HEK293 (cell line): ENCODE results near the gene VPS13D.

Experiments used
- CTCF ChIA-PET: fragments of 350-600 bp; formaldehyde crosslinking; extraction: SDS; loops from one replicate; lab custom pipeline; 2021; ENCODE audit warnings: antibody characterized with exemption; lab: Yijun Ruan, JAX
- POLR2A ChIA-PET: fragments of 300-600 bp; formaldehyde crosslinking; extraction: SDS; loops from one replicate; lab custom pipeline; 2020; ENCODE audit warnings: antibody characterized with exemption, inconsistent platforms; lab: Yijun Ruan, JAX
- H3K27ac ChIP-seq: fragments of 200-500 bp; sonication (Bioruptor generic); 2 replicates; pipeline ENCODE4 v1.5.1; 2014; ENCODE audit warnings: low read depth, low read length, control low read depth, inconsistent platforms; ENCODE audit errors: extremely low read depth
- H3K36me3 ChIP-seq, 2 experiments: fragments of 200-500 bp in 1 of 2; sonication (Bioruptor generic) in 1 of 2; 1 replicate in 1 of 2; 2 replicates in 1 of 2; pipeline ENCODE4 v1.5.1; 2014 to 2017; ENCODE audit warnings: inconsistent platforms in 2 of 2, low read length in 2 of 2; ENCODE audit not compliant: control insufficient read depth in 2 of 2, insufficient read depth in 1 of 2
- H3K4me1 ChIP-seq: fragments of 200-500 bp; sonication (Bioruptor generic); 2 replicates; pipeline ENCODE4 v1.5.1; 2014; ENCODE audit warnings: mild to moderate bottlenecking, low read length, inconsistent platforms; ENCODE audit not compliant: control insufficient read depth, insufficient read depth
- H3K4me3 ChIP-seq: 2 replicates; pipeline ENCODE4 v1.5.1; 2011; ENCODE audit warnings: low read depth, mild to moderate bottlenecking, control low read depth, low read length, moderate library complexity
- H3K9me3 ChIP-seq: fragments of 200-500 bp; sonication (Bioruptor generic); 2 replicates; pipeline ENCODE4 v1.5.1; 2014; ENCODE audit warnings: low read depth, low read length, inconsistent platforms; ENCODE audit not compliant: control insufficient read depth, insufficient read depth
- GLI2 ChIP-seq: fragments of 450-650 bp; formaldehyde crosslinking; IDR thresholded peaks from 2 replicates; pipeline ENCODE4; 2017; ENCODE audit warnings: missing biosample characterization, missing genetic modification characterization, low read depth, borderline replicate concordance
- OSR2 ChIP-seq: fragments of 450-650 bp; formaldehyde crosslinking; IDR thresholded peaks from 2 replicates; pipeline ENCODE4 v1.5.1; 2016; ENCODE audit warnings: missing biosample characterization, missing genetic modification characterization
- ZBTB1 ChIP-seq: fragments of 450-650 bp; formaldehyde crosslinking; IDR thresholded peaks from 2 replicates; pipeline ENCODE4 v1.5.1; 2016; ENCODE audit warnings: missing biosample characterization, missing genetic modification characterization
- ZEB2 ChIP-seq: fragments of 450-650 bp; formaldehyde crosslinking; IDR thresholded peaks from 2 replicates; pipeline ENCODE4 v1.5.1; 2016; ENCODE audit warnings: missing biosample characterization, missing genetic modification characterization
- ZNF114 ChIP-seq: fragments of 450-650 bp; formaldehyde crosslinking; IDR thresholded peaks from 2 replicates; pipeline ENCODE4 v1.5.0; 2017; ENCODE audit warnings: missing biosample characterization, missing genetic modification characterization
- ZNF146 ChIP-seq: fragments of 450-650 bp; formaldehyde crosslinking; IDR thresholded peaks from 2 replicates; pipeline ENCODE4 v1.5.1; 2016; ENCODE audit warnings: missing biosample characterization, missing genetic modification characterization
- ZNF174 ChIP-seq: fragments of 450-650 bp; formaldehyde crosslinking; IDR thresholded peaks from 2 replicates; pipeline ENCODE4 v1.5.0; 2017; ENCODE audit warnings: missing biosample characterization, mild to moderate bottlenecking, missing genetic modification characterization
- ZNF175 ChIP-seq: fragments of 450-650 bp; formaldehyde crosslinking; IDR thresholded peaks from 2 replicates; pipeline ENCODE4 v1.5.1; 2016; ENCODE audit warnings: missing biosample characterization, missing genetic modification characterization
- ZNF2 ChIP-seq: fragments of 450-650 bp; formaldehyde crosslinking; IDR thresholded peaks from 2 replicates; pipeline ENCODE4 v1.5.1; 2016; ENCODE audit warnings: missing biosample characterization, missing genetic modification characterization
- ZNF223 ChIP-seq: fragments of 450-650 bp; formaldehyde crosslinking; IDR thresholded peaks from 2 replicates; pipeline ENCODE4 v1.5.1; 2016; ENCODE audit warnings: missing biosample characterization, missing genetic modification characterization
- ZNF341 ChIP-seq: fragments of 450-650 bp; formaldehyde crosslinking; IDR thresholded peaks from 2 replicates; pipeline ENCODE4; 2016; ENCODE audit warnings: low read depth, missing biosample characterization, missing genetic modification characterization
- ZNF426 ChIP-seq: fragments of 450-650 bp; formaldehyde crosslinking; IDR thresholded peaks from 2 replicates; pipeline ENCODE4 v1.5.1; 2017; ENCODE audit warnings: missing biosample characterization, missing genetic modification characterization, mild to moderate bottlenecking, inconsistent platforms, moderate library complexity
- ZNF560 ChIP-seq: fragments of 450-650 bp; formaldehyde crosslinking; IDR thresholded peaks from 2 replicates; pipeline ENCODE4 v1.5.1; 2017; ENCODE audit warnings: missing biosample characterization, missing genetic modification characterization, borderline replicate concordance
- ZNF571 ChIP-seq: fragments of 450-650 bp; formaldehyde crosslinking; IDR thresholded peaks from 2 replicates; pipeline ENCODE4 v1.5.0; 2017; ENCODE audit warnings: missing biosample characterization, missing genetic modification characterization
- ZNF621 ChIP-seq: fragments of 450-650 bp; formaldehyde crosslinking; IDR thresholded peaks from 2 replicates; pipeline ENCODE4 v1.5.1; 2017; ENCODE audit warnings: missing biosample characterization, missing genetic modification characterization
- ZNF623 ChIP-seq: fragments of 450-650 bp; formaldehyde crosslinking; IDR thresholded peaks from 2 replicates; pipeline ENCODE4 v1.5.1; 2016; ENCODE audit warnings: missing biosample characterization, missing genetic modification characterization
- ZNF664 ChIP-seq: fragments of 450-650 bp; formaldehyde crosslinking; IDR thresholded peaks from 2 replicates; pipeline ENCODE4 v1.5.1; 2016; ENCODE audit warnings: missing biosample characterization, missing genetic modification characterization
- ZNF677 ChIP-seq: fragments of 450-650 bp; IDR thresholded peaks from 2 replicates; pipeline ENCODE4 v1.5.0; 2018; ENCODE audit warnings: missing biosample characterization, mild to moderate bottlenecking, missing genetic modification characterization, moderate library complexity
- ZNF707 ChIP-seq: fragments of 450-650 bp; formaldehyde crosslinking; IDR thresholded peaks from 2 replicates; pipeline ENCODE4 v1.5.1; 2016; ENCODE audit warnings: missing biosample characterization, missing genetic modification characterization
- ZNF792 ChIP-seq: fragments of 450-650 bp; formaldehyde crosslinking; IDR thresholded peaks from 2 replicates; pipeline ENCODE4 v1.5.1; 2016; ENCODE audit warnings: missing biosample characterization, missing genetic modification characterization
- ZNF843 ChIP-seq: fragments of 450-650 bp; formaldehyde crosslinking; IDR thresholded peaks from 2 replicates; pipeline ENCODE4 v1.5.1; 2016; ENCODE audit warnings: missing biosample characterization, missing genetic modification characterization
- ZSCAN16 ChIP-seq: fragments of 450-650 bp; formaldehyde crosslinking; IDR thresholded peaks from 2 replicates; pipeline ENCODE4 v1.5.1; 2016; ENCODE audit warnings: missing biosample characterization, missing genetic modification characterization
- TF ChIP-seq, protein P1 (sequence below): fragments of 450-650 bp; formaldehyde crosslinking; IDR thresholded peaks from 2 replicates; pipeline ENCODE4 v1.5.1; 2016; ENCODE audit warnings: missing biosample characterization, missing genetic modification characterization
- TF ChIP-seq, protein P2 (sequence below): sonication (generic); formaldehyde crosslinking; IDR thresholded peaks from 2 replicates; pipeline ENCODE4 v1.8.1; 2022; ENCODE audit warnings: mild to moderate bottlenecking, moderate library complexity, missing genetic modification reagents
- TF ChIP-seq, protein P3 (sequence below): fragments of 450-650 bp; formaldehyde crosslinking; IDR thresholded peaks from 2 replicates; pipeline ENCODE4 v1.5.0; 2017; ENCODE audit warnings: missing biosample characterization, missing genetic modification characterization, borderline replicate concordance
- TF ChIP-seq, protein P4 (sequence below): fragments of 450-650 bp; formaldehyde crosslinking; conservative IDR thresholded peaks from 2 replicates; pipeline ENCODE4 v1.5.1; 2016; ENCODE audit warnings: low read depth, missing biosample characterization, missing genetic modification characterization
- TF ChIP-seq, protein P5 (sequence below): fragments of 450-650 bp; formaldehyde crosslinking; IDR thresholded peaks from 2 replicates; pipeline ENCODE4 v1.5.1; 2016; ENCODE audit warnings: missing biosample characterization, missing genetic modification characterization

The VPS13D gene

DNA sequence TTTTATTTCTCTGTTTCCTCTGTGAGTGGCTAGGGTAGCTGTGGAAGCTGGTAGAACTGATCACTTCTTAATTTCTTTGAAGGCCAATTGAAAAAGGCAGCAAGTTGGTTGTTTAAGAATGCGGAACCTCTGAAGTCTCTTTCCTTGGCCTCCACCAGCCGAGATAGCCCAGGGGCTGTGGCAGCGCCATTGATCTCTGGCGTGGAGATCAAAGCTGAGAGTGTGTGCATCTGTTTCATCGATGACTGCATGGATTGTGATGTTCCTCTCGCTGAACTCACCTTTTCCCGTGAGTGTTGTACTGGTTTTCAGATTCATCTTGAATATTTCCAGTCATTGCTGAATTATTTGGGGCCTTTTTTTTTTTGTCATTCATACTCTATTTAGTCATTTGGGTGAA is 97.7 kb downstream of the VPS13D start (continued):
- TF ChIP-seq ZNF114 (tag by site-specific recombination) (no peak), ZNF341 (tag by site-specific recombination) (no peak), ZNF175 (tag by site-specific recombination) (no peak), ZNF174 (tag by site-specific recombination) (no peak), ZNF560 (tag by site-specific recombination) (no peak)

DNA sequence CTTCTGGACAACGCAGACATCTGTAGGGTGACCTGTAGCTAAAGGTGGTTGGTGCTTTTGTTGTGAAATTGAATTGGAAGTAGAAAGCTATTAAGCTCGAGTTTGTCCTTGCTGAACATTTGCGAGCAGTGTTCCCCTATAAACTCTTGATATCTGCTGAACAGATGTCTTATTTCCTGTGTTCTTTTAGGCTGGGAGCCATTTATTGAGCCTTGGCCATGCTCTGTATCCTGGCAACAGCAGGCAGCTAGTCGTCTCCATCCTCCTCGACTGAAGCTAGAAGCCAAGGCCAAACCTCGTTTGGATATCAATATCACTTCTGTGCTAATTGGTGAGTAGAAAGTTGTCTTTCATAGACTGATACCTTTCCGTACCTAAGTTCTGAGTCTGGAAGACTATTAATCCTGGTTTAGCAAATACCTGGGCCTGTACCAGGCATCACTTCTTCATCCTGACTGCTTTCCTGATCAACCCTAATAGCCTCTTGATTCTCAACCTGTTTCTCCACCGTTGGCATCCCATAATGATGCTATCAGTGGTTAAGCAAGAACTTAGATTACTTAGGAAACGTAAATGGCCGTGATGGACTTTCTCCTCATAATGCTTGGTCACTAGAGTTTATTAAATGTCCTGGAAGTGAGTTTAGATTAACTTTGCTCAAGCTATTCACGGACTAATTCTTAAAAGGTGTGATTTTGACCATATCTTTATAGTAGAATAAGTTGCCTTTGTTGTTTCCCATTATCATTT is 103.4 kb downstream of the VPS13D start:
- no peaks in the 10 kb centered on the region for H3K4me1 ChIP-seq
- H3K27ac ChIP-seq = no peak overlapping the region
- CTCF ChIA-PET = no interaction called here

DNA sequence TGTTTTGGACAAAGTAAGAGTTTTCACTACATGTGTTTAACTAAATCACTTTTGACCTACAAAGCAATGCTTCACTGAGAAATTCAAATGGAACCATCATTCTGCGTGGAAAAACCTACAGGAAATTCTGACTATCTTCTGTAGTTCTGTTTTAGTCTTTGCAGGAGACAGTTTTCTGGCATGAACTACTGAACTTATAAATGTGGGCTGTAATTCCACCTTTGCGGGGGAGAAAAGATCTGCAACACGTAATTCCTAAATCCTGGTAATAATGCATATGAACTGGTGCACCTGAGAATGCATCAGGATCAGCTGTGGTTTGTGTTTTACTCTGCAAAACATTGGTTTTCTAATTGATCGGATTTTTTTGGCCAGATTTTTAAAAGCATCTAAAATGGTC is 106.0 kb downstream of the VPS13D start:
- H3K4me3 ChIP-seq = no peak overlapping the region
- H3K36me3 ChIP-seq = peaks cover 8 to 62% of the 10 kb centered on the region in 2 experiments; a peak in 2 of 3 replicates
- ChIA-PET CTCF (interaction anchor here (0.6 kb wide), 1 partner anchor 15 kb away, joined by 3 read pairs; no protein-coding TSS in a partner anchor), POLR2A (interaction anchor here (0.6 kb wide), 1 partner anchor 303 kb away, joined by 3 read pairs; no protein-coding TSS in a partner anchor)
- H3K27ac ChIP-seq = no peak overlapping the region
- no peaks in the 10 kb centered on the region for H3K9me3 ChIP-seq
- H3K4me1 ChIP-seq = peaks cover 11% of the 10 kb centered on the region; the same call in 1 of the 2 replicates
- no peak for TF ChIP-seq GLI2
- TF ChIP-seq, protein P1, sequence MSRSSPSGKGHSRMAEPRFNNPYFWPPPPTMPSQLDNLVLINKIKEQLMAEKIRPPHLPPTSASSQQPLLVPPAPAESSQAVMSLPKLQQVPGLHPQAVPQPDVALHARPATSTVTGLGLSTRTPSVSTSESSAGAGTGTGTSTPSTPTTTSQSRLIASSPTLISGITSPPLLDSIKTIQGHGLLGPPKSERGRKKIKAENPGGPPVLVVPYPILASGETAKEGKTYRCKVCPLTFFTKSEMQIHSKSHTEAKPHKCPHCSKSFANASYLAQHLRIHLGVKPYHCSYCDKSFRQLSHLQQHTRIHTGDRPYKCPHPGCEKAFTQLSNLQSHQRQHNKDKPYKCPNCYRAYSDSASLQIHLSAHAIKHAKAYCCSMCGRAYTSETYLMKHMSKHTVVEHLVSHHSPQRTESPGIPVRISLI = no peak
- no peak for TF ChIP-seq ZNF623
- no peak for TF ChIP-seq ZNF223
- TF ChIP-seq ZNF571 (tag by site-specific recombination) = no peak
- no peak for TF ChIP-seq ZNF146 (tag by site-specific recombination)
- TF ChIP-seq ZNF792 (tag by site-specific recombination) = no peak
- TF ChIP-seq, protein P2, sequence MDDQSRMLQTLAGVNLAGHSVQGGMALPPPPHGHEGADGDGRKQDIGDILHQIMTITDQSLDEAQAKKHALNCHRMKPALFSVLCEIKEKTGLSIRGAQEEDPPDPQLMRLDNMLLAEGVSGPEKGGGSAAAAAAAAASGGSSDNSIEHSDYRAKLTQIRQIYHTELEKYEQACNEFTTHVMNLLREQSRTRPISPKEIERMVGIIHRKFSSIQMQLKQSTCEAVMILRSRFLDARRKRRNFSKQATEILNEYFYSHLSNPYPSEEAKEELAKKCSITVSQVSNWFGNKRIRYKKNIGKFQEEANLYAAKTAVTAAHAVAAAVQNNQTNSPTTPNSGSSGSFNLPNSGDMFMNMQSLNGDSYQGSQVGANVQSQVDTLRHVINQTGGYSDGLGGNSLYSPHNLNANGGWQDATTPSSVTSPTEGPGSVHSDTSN (CRISPR knock-in tag) = no peak
- TF ChIP-seq, protein P3, sequence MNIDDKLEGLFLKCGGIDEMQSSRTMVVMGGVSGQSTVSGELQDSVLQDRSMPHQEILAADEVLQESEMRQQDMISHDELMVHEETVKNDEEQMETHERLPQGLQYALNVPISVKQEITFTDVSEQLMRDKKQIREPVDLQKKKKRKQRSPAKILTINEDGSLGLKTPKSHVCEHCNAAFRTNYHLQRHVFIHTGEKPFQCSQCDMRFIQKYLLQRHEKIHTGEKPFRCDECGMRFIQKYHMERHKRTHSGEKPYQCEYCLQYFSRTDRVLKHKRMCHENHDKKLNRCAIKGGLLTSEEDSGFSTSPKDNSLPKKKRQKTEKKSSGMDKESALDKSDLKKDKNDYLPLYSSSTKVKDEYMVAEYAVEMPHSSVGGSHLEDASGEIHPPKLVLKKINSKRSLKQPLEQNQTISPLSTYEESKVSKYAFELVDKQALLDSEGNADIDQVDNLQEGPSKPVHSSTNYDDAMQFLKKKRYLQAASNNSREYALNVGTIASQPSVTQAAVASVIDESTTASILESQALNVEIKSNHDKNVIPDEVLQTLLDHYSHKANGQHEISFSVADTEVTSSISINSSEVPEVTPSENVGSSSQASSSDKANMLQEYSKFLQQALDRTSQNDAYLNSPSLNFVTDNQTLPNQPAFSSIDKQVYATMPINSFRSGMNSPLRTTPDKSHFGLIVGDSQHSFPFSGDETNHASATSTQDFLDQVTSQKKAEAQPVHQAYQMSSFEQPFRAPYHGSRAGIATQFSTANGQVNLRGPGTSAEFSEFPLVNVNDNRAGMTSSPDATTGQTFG (tag by site-specific recombination) = no peak
- TF ChIP-seq ZNF677 (tag by site-specific recombination) = no peak
- TF ChIP-seq ZBTB1 (tag by site-specific recombination) = no peak

More for the DNA sequence above, 103.4 kb downstream of the VPS13D start:
- no peak overlapping the region for H3K4me3 ChIP-seq
- H3K9me3 ChIP-seq = no peaks in the 10 kb centered on the region
- no peak for TF ChIP-seq ZEB2
- no peak for TF ChIP-seq ZNF677 (tag by site-specific recombination)
- no peak for TF ChIP-seq ZNF707
- TF ChIP-seq OSR2 = no peak
- TF ChIP-seq ZNF843 (tag by site-specific recombination) = no peak
- TF ChIP-seq, protein P4, sequence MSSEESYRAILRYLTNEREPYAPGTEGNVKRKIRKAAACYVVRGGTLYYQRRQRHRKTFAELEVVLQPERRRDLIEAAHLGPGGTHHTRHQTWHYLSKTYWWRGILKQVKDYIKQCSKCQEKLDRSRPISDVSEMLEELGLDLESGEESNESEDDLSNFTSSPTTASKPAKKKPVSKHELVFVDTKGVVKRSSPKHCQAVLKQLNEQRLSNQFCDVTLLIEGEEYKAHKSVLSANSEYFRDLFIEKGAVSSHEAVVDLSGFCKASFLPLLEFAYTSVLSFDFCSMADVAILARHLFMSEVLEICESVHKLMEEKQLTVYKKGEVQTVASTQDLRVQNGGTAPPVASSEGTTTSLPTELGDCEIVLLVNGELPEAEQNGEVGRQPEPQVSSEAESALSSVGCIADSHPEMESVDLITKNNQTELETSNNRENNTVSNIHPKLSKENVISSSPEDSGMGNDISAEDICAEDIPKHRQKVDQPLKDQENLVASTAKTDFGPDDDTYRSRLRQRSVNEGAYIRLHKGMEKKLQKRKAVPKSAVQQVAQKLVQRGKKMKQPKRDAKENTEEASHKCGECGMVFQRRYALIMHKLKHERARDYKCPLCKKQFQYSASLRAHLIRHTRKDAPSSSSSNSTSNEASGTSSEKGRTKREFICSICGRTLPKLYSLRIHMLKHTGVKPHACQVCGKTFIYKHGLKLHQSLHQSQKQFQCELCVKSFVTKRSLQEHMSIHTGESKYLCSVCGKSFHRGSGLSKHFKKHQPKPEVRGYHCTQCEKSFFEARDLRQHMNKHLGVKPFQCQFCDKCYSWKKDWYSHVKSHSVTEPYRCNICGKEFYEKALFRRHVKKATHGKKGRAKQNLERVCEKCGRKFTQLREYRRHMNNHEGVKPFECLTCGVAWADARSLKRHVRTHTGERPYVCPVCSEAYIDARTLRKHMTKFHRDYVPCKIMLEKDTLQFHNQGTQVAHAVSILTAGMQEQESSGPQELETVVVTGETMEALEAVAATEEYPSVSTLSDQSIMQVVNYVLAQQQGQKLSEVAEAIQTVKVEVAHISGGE = no peak
- TF ChIP-seq, protein P5, sequence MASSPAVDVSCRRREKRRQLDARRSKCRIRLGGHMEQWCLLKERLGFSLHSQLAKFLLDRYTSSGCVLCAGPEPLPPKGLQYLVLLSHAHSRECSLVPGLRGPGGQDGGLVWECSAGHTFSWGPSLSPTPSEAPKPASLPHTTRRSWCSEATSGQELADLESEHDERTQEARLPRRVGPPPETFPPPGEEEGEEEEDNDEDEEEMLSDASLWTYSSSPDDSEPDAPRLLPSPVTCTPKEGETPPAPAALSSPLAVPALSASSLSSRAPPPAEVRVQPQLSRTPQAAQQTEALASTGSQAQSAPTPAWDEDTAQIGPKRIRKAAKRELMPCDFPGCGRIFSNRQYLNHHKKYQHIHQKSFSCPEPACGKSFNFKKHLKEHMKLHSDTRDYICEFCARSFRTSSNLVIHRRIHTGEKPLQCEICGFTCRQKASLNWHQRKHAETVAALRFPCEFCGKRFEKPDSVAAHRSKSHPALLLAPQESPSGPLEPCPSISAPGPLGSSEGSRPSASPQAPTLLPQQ = no peak
- no peak for TF ChIP-seq ZNF664 (tag by site-specific recombination)
- no peak for TF ChIP-seq ZNF560 (tag by site-specific recombination)
- no peak for TF ChIP-seq ZNF621 (tag by site-specific recombination)
- TF ChIP-seq ZNF2 = no peak
- no peak for TF ChIP-seq ZSCAN16 (tag by site-specific recombination)
- TF ChIP-seq ZNF426 (tag by site-specific recombination) = no peak
- TF ChIP-seq, all 188 proteins: peak for 0
- POLR2A ChIA-PET = no interaction called here
- peaks cover 8 to 76% of the 10 kb centered on the region in 2 experiments; a peak in 2 of 3 replicates for H3K36me3 ChIP-seq
